HG02884 (cell line): ENCODE measurements around the gene MARCOL.

Source experiments
- ATAC-seq: cut with Tn5 transposase; IDR thresholded peaks from one replicate; pipeline ENCODE4 v1.9.1; 2021; ENCODE audit warnings: mild to moderate bottlenecking, moderate library complexity; ENCODE audit not compliant: unreplicated experiment

The MARCOL gene, protein sequence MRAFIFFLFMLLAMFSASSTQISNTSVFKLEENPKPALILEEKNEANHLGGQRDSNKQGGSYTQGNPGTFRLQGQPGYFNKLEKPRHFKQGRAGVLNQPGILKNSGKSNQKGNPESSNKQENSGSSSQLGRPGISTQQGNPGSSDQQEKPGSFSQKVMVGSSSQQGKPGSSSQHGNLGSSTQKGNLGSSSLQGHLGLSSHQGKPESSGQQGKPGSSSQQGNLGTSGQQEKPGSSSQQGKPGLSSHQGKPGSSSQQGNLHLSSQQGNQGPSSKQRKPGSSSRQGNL

GRCh38 chr5:148238418-148238794, at the start of gene MARCOL:
Gene MARCOL (plus strand): TSS chr5:148238525. CDS start chr5:148238598, 73 bp downstream.
- no peak for ATAC-seq

DNA sequence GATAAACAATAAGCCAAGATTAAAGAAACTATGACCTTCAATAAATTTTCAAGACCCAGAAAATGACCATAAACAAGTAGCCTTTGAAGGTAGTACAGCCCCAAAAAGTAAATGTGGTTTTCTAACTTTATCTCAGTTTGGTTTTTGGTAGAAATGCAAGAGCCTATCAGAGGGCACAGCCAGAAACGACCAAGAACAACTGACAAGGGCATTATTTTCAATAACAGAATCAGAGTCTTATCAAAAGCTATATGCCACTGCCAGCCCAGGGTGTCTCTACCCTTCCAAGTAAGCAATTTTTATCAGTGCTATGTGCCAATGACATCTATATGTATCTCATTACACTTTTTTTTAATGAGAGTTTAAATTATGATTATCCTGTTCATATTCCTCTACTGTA, 47.3 kb upstream of the MARCOL start:
- ATAC-seq, result no peak

GRCh38 chr5:148193202-148193601, 45.1 kb upstream of the MARCOL start:
- no peak for ATAC-seq

DNA sequence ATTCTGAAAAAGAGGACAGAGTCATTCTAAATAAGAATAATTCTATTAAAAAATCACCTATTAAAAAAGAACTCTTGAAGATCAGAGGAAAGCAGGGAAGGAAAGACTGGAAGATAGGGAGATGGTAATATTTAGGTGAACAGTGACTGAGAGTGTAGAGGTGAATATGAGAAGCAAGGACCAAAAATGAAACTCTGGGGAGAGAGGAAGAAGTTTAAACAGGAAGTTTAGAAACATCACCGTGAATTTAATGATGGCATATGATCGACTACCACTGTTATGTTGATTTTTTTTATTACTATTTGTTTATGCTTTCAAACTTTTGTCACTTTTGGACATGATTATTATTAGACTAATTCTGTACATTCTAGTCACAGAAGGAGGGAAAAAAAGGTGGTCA, 37.2 kb upstream of the MARCOL start:
- ATAC-seq, result no peak

DNA sequence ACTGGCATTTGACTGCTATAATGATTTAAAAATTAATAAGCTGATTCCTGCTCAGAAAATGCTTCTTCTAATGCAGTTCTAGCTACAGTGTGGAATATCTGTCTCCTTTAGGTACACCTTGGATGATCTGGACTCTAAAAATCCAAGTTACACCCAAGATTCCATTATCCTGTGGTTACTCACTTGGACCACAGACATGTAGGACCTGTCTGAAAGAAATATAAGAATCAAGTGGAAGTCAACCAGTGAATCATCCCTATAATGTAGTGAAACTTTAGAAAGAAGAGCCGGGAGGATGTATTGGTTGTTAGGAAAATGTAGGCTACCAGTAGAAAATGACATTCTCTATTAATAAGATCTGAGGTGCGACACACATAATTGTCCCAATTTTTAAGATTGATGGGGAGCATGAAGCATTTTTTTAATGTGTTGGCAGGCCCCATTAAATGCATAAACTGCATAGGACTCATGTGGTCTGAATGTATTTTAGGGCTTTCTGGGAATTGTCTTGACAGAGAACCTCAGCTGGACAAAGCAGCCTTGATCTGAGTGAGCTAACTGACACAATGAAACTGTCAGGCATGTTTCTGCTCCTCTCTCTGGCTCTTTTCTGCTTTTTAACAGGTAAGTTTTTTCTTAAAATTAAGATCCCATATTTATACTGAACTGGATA, 35.7 kb upstream of the MARCOL start, which contains the start of gene SPINK6:
Gene SPINK6 (plus strand): TSS at position 512 of the 673 bp plus-strand sequence. CDS start 55 bp downstream, at position 567.
- ATAC-seq, result no peak

DNA sequence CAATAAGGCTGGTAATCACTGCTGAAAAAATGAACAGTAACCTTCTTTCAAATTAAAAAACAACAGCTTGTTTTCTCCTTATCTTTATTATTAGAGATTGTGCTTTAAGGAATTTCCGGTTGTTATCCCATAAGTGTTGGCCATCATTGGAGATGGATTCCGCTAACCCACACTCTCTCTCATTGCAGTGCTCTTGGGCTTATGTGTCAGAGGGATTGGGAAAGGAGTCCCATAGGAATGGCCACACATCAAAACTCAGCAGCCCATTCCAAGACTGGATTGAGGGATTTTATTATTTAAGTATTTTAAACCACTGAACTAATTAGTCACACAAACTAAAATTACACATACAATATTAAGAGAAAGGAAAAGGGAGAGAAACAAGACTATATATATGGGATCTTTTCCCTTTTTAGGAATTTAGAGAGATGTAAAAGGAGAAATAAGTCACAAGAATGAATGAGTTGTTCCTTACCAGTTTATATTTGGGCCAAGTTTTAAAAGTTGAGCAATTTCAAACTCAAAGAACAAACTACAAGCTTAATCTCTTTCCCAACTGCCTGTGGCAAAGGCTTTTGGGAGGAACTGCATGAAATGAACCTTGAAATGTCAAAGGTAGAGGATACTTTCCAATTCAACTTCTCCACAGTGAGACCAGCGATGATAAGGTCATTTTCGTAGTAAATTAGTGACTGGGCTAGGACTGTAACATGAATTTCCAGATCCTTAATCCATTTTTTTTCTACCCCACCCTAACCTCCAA, 33.1 kb upstream of the MARCOL start:
- no peak for ATAC-seq

- ATAC-seq, result no peak
Measured at GRCh38 chr5:148205865-148206264, 32.5 kb upstream of the MARCOL start.

GRCh38 chr5:148206620-148207019, 31.7 kb upstream of the MARCOL start:
- no peak for ATAC-seq

DNA sequence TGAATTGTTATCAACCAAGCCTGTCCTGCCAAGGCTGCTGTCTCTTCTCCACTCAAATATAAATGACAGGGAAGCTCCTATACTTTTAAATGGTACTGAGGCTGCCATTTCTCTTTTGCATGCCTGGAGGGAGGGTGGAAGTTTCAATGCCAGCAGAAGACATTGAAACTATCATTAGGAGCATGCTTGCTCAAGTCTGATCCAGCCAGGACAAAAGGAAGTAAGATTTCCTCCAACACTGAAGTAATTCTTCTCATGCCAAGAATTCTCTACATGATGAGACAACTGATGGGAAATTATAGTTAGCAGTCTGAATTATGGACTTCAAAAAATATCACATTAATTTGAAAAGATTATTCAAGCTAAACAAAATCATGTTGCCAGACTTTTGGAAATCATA, 30.1 kb upstream of the MARCOL start:
- no peak for ATAC-seq

DNA sequence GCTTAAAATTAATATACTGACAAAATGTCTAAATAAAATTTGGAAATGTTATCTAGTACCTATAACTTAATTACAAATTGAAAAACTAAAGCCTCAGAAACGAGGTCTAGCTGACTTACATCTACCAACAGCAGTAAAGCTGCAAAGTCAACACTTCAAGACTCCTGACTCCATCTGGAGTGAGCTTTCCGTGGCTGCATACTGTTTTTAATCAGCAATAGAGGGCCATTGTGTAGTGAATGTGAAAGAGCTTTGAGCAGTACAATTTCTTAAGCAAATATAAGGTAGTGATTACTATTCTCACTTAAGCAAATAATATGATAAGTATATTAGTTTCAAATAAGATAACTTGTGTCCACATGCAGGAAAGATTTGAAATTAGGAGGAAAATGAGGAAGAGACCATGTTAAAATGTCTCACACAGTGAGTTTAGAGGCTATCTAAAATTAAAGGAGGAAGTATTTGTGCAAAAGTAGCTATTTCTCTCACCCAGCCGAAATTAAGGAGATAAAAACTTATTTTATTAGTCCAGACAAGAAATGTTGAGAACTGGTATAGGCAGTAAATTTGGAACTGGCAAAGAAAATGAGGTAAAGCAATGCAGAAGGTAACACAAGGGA, 29.1 kb upstream of the MARCOL start:
- no peak for ATAC-seq

GRCh38 chr5:148214665-148215185, 23.6 kb upstream of the MARCOL start:
- no peak for ATAC-seq

GRCh38 chr5:148221508-148221907, 16.8 kb upstream of the MARCOL start:
- no peak for ATAC-seq

- no peak for ATAC-seq
Measured at GRCh38 chr5:148224117-148224742, 14.1 kb upstream of the MARCOL start.

DNA sequence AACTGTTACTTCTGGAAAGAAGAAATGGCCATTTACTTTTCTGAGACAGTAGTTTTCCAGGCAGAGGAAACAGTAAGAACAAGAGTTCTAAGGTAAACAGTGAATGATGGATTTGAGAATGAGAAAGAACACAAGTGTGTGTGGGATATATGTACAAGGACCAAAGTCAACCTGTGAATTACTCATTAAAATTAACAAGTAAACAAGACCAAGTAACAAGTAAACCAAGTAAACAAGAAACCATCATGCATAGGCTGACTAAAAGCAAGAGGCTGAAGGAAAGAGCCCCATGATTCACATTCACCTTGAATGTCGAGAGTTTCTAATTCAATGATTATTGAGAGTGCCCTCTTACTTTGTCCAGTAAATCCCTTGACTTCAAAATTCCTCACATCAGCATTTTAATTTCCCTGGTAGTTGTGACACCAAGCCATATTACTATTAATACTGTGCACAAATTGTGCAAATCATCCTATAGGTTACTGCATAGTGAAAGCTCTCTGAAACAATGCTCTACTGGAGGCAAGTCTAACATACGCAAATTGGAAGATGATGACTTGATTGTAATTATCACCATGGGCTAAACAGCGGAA, 9.8 kb upstream of the MARCOL start:
- ATAC-seq, result no peak

GRCh38 chr5:148229840-148230239, 8.5 kb upstream of the MARCOL start:
- ATAC-seq, result no peak

DNA sequence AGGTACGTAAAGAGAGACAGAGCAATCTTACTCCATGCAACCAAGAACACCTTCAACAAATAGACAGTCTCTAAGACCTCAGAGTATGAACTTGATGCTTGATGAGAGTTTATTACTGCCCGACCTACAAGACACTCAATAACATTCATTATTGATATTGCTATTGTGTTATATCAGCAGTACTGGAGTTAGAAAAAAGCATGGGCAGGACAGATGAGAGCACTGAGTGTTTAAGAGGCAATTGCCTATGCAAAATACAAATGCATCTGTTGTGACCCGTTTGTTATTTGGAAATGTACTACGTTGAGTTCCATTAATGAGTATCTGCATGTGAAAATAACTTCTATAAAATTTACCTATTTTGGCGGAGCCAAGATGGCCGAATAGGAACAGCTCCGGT, 8.1 kb upstream of the MARCOL start:
- no peak for ATAC-seq

- ATAC-seq, result no peak
Measured at GRCh38 chr5:148237785-148238417, 424 bp upstream of the MARCOL start.

- no peak for ATAC-seq
Measured at GRCh38 chr5:148248894-148249293, 10.6 kb downstream of the MARCOL start.

DNA sequence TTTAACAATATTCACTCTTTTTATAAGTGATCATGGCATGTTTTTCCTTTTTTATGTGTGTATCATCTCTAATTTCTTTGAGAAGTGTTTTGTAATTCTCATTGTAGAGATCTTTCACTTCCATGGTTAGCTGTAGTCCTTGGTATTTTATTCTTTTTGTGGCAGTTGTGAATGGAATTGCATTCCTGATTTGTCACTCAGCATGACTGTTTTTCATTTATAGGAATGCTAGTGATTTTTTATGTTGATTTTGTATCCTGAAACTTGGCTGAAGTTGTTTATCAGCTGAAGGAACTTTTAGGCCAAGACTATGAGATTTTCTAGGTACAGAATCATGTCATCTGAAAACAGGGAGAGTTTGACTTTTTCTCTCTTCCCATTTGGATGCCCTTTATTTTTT, 17.1 kb downstream of the MARCOL start:
- ATAC-seq, result no peak

- ATAC-seq, result no peak
Measured at GRCh38 chr5:148259288-148259687, 21.0 kb downstream of the MARCOL start.
